Activated T-helper 17 cell treated with anti-CD3 and anti-CD28 coated beads, Interleukin-2, amount 50 U/mL, for 72 hours (primary cell): ENCODE data around the gene DUOX2. TPM values are rescaled to one million over a fixed set of nuclear protein-coding genes. Genes with fewer than 3 reads are reported as not detected.

ENCODE experiments used
- ATAC-seq: fragments of 150-1000 bp; cut with Tn5 transposase; replicated peaks from 2 replicates; pipeline ENCODE4 v1.10.0; 2021; ENCODE audit warnings: mild to moderate bottlenecking, moderate library complexity
- H3K27ac Mint-ChIP-seq: one replicate; pipeline ENCODE4 v1.8.0; 2022; ENCODE audit warnings: mixed read lengths
- H3K27me3 Mint-ChIP-seq: one replicate; pipeline ENCODE4 v1.8.0; 2022; ENCODE audit warnings: mixed read lengths
- H3K36me3 Mint-ChIP-seq: one replicate; pipeline ENCODE4 v1.8.0; 2022; ENCODE audit warnings: low read depth, mild to moderate bottlenecking, mixed read lengths
- H3K4me1 Mint-ChIP-seq: one replicate; pipeline ENCODE4 v1.8.0; 2022; ENCODE audit warnings: mixed read lengths
- H3K4me3 Mint-ChIP-seq: one replicate; pipeline ENCODE4 v1.8.0; 2022; ENCODE audit warnings: mild to moderate bottlenecking, mixed read lengths
- H3K9me3 Mint-ChIP-seq: one replicate; pipeline ENCODE4 v1.8.0; 2022; ENCODE audit warnings: mixed read lengths
- total RNA-seq, 2 donors: library from RNA; stranded (reverse); gene quantifications; one replicate each; pipeline ENCODE4 v1.2.3, GENCODE V29; 2022

The DUOX2 gene
- under 1 TPM in 1 of 2 donors, not detected in 1; 0.21 TPM for total RNA-seq

- Mint-ChIP-seq H3K36me3 (no peaks in the 10 kb centered on the region), H3K4me3 (peak within 1 kb of the TSS; percentile 30), H3K4me1 (peaks cover 10% of the 10 kb centered on the region), H3K9me3 (no peaks in the 10 kb centered on the region), H3K27me3 (peaks cover 69% of the 10 kb centered on the region), H3K27ac (no peak within 1 kb of the TSS)
- ATAC-seq = no peak
Observed at GRCh38 chr15:45114076-45114750, at the start of gene DUOX2, which contains the start of gene DUOXA2. DUOX2 (minus strand) TSS chr15:45114172; CDS start chr15:45113411, 761 bp downstream. DUOXA2 (plus strand) TSS chr15:45114326; CDS start chr15:45114606, 280 bp downstream.

DNA sequence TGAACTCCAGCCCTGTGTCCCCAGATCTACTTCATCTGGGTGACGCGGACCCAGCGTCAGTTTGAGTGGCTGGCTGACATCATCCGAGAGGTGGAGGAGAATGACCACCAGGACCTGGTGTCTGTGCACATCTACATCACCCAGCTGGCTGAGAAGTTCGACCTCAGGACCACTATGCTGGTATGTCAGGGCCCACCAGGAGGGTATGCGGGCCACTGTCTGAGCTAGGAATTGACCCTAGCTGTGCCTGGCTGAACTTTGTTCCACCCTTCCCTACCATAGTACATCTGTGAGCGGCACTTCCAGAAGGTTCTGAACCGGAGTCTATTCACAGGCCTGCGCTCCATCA, 49.5 kb upstream of the DUOX2 start:
- no peaks in the 10 kb centered on the region for H3K27me3 Mint-ChIP-seq
- H3K9me3 Mint-ChIP-seq = no peaks in the 10 kb centered on the region
- H3K36me3 Mint-ChIP-seq = peaks cover 46% of the 10 kb centered on the region
- no peak overlapping the region for H3K4me3 Mint-ChIP-seq
- H3K4me1 Mint-ChIP-seq = peaks cover 5% of the 10 kb centered on the region
- peak overlapping the region; percentile 68 for H3K27ac Mint-ChIP-seq
- ATAC-seq = no peak

DNA sequence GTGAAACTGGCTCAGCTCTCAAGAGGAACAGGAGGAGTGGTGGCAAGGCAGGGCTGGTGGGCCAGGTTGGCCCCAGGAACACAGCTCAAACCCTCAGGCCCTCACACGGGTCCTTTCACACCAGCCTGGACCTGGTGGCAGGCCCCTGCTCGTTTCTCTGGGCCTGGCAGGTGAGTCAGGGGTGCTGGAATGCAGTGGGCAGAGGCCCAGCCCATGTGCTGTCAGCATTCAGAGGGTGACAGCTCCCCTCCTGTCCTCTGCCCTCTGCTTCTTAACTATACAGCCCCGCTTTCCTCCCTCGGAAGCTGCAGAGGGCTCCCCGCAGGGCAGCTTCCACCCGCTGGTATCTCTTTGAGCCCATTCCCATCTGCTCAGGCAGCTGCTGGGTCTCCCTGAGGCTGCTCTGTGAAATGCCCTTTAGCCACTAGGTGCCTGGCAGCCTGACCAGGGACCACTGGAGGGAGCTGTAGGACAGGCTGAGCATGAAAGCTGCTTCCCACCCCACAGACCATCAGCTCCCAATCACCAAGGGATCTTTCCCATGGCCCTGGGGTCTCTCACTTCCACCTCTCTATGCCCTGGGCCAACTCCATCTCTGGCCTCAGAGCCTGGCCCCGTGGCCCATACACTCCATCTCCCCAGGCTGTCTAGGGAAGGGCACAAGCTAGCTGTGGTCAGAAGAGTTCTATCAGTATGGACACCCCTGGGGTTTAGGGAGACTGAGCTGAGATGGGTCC, 49.0 kb upstream of the DUOX2 start:
- Mint-ChIP-seq H3K4me3 (no peak overlapping the region), H3K36me3 (peaks cover 46% of the 10 kb centered on the region), H3K27ac (peak overlapping the region; percentile 68), H3K9me3 (no peaks in the 10 kb centered on the region), H3K4me1 (peaks cover 7% of the 10 kb centered on the region), H3K27me3 (no peaks in the 10 kb centered on the region)
- no peak for ATAC-seq

- no peak for ATAC-seq
- Mint-ChIP-seq H3K27me3 (no peaks in the 10 kb centered on the region), H3K27ac (peak overlapping the region; percentile 68), H3K9me3 (no peaks in the 10 kb centered on the region), H3K4me1 (peaks cover 15% of the 10 kb centered on the region), H3K4me3 (no peak overlapping the region), H3K36me3 (peaks cover 46% of the 10 kb centered on the region)
Observed at GRCh38 chr15:45161666-45162065, 47.7 kb upstream of the DUOX2 start.

GRCh38 chr15:45157974-45158373, 44.0 kb upstream of the DUOX2 start:
- Mint-ChIP-seq H3K27me3 (no peaks in the 10 kb centered on the region), H3K4me3 (peak overlapping the region; percentile 39), H3K9me3 (no peaks in the 10 kb centered on the region), H3K27ac (peak overlapping the region; percentile 79), H3K4me1 (peaks cover 17% of the 10 kb centered on the region), H3K36me3 (peaks cover 20% of the 10 kb centered on the region)
- peak; percentile 8 for ATAC-seq

GRCh38 chr15:45156744-45157455, 42.9 kb upstream of the DUOX2 start:
- Mint-ChIP-seq H3K36me3 (peaks cover 14% of the 10 kb centered on the region), H3K27me3 (no peaks in the 10 kb centered on the region), H3K4me3 (peak overlapping the region; percentile 39), H3K27ac (peak overlapping the region; percentile 79), H3K4me1 (peaks cover 14% of the 10 kb centered on the region), H3K9me3 (no peaks in the 10 kb centered on the region)
- peak; percentile 74 for ATAC-seq

GRCh38 chr15:45155739-45156138, 41.8 kb upstream of the DUOX2 start:
- Mint-ChIP-seq H3K4me3 (no peak overlapping the region), H3K36me3 (peaks cover 9% of the 10 kb centered on the region), H3K4me1 (peaks cover 13% of the 10 kb centered on the region), H3K27me3 (no peaks in the 10 kb centered on the region), H3K9me3 (no peaks in the 10 kb centered on the region), H3K27ac (no peak overlapping the region)
- ATAC-seq = no peak

DNA sequence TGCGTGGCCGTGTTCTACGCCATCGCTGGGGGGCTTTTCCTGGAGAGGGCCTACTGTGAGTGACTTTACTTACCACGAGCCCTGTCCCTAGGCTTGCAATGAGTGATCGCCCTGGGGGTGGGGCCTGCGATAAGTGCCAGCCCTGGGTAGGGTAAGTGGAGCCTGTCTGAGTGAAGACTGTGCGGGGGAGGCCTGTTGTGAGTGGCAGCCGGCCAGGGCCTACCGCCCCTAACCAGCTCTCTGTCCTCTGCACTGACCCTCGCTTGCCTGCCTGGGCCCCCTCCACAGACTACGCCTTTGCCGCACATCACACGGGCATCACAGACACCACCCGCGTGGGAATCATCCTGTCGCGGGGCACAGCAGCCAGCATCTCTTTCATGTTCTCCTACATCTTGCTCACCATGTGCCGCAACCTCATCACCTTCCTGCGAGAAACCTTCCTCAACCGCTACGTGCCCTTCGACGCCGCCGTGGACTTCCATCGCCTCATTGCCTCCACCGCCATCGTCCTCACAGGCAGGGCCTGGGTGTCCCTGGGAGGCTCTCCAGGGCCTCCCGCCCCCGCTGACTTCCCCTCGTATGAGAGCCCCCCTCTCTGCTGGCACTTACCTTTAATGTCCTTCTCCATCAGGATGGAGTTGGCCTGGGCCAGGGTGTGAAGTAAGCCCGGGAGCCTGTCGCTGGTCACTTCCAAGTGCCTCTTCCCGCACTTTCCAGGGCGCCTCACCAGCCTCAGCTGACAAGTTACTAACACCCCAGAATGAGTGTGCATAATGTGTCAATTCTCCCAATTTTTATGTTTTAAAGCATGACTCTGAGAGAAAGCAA, 38.2 kb upstream of the DUOX2 start:
- Mint-ChIP-seq H3K36me3 (no peaks in the 10 kb centered on the region), H3K4me1 (peaks cover 7% of the 10 kb centered on the region), H3K27me3 (no peaks in the 10 kb centered on the region), H3K9me3 (no peaks in the 10 kb centered on the region), H3K27ac (no peak overlapping the region), H3K4me3 (no peak overlapping the region)
- ATAC-seq = no peak

- Mint-ChIP-seq H3K4me1 (no peaks in the 10 kb centered on the region), H3K27ac (peak overlapping the region; percentile 21), H3K27me3 (no peaks in the 10 kb centered on the region), H3K36me3 (no peaks in the 10 kb centered on the region), H3K9me3 (no peaks in the 10 kb centered on the region), H3K4me3 (no peak overlapping the region)
- no peak for ATAC-seq
Observed at GRCh38 chr15:45150997-45151396, 37.0 kb upstream of the DUOX2 start.

GRCh38 chr15:45150481-45150880, 36.5 kb upstream of the DUOX2 start:
- Mint-ChIP-seq H3K4me1 (no peaks in the 10 kb centered on the region), H3K36me3 (no peaks in the 10 kb centered on the region), H3K27ac (no peak overlapping the region), H3K4me3 (no peak overlapping the region), H3K9me3 (no peaks in the 10 kb centered on the region), H3K27me3 (no peaks in the 10 kb centered on the region)
- no peak for ATAC-seq

DNA sequence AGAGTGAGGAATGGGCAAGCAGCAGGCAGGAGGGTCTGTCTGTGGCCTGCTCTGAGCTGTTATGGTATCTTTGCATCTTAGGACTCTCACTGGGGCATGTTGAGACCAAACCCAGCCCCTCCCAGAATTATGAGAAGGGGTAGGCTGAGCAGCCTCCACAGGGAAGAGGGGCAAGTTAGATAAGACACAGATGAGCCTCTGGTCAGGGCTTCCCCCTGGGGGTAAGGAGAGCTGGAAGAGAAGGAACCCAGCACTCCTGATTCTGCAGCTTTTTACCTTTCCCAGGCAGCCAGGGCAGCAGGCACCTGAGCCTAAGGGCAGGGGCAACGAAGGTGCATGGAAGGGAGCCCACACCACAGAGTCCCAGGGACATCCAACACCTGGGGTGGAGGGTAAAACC, 35.1 kb upstream of the DUOX2 start:
- Mint-ChIP-seq H3K4me1 (no peaks in the 10 kb centered on the region), H3K4me3 (no peak overlapping the region), H3K9me3 (no peaks in the 10 kb centered on the region), H3K27me3 (no peaks in the 10 kb centered on the region), H3K36me3 (no peaks in the 10 kb centered on the region), H3K27ac (peak overlapping the region; percentile 49)
- no peak for ATAC-seq

DNA sequence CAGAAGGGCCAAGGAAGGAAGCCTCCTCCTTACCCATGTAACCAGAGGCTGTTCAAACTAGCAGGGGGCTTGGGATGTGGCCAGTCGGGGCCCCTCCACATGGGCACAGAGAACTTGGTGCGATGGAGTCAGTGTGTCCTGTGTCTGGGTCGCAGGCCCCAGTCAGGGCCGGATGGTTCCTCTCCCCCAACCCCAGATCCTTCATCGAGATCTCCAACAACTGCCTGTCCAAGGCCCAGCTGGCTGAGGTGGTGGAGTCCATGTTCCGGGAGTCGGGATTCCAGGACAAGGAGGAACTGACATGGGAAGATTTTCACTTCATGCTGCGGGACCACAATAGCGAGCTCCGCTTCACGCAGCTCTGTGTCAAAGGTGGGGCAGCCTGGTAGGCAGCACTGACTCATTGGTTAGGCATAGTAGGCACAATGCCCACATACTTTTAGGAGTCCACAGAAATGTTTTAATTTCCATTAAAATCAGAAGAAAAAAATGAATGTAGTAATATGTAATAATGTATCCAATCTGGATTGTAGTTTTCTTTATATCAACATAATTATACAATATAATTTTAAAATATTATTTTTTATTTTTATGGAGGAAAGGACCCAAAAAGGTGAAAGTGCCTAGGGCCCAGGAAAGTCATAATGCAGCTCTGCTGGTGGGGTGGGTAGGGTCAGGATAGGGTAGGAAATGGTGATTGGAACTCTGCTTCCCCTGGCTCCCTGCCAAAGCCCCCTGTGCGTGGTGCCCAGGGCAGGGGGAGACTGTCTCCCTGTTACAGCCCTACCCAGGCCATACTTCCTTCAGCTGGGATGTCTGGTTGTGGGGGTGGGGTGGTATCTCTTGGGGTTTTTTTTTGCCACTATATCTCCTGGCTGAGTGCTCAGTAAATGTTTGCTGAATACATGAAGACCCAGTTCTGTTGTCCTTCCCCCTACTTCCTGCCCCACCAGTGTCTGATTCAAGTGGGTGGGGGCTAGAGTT, 34.4 kb upstream of the DUOX2 start:
- ATAC-seq = no peak
- H3K9me3 Mint-ChIP-seq = no peaks in the 10 kb centered on the region
- no peak overlapping the region for H3K4me3 Mint-ChIP-seq
- H3K27ac Mint-ChIP-seq = peak overlapping the region; percentile 49
- H3K4me1 Mint-ChIP-seq = no peaks in the 10 kb centered on the region
- H3K36me3 Mint-ChIP-seq = no peaks in the 10 kb centered on the region
- H3K27me3 Mint-ChIP-seq = no peaks in the 10 kb centered on the region

DNA sequence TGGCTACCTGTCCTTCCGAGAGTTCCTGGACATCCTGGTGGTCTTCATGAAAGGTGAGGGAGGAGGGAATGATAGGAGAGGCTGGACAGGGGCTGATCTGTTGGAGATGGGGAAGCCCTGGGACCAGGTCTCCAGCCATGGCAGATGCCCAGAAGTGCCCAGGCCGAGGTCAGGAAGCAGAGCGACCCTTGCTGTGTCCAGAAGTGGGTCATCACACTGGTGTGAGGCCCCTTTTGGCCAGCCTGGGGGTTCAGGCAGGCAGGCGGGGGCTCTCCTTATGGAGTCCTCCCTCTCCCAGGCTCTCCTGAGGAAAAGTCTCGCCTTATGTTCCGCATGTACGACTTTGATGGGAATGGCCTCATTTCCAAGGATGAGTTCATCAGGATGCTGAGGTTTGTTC, 33.6 kb upstream of the DUOX2 start:
- Mint-ChIP-seq H3K27me3 (no peaks in the 10 kb centered on the region), H3K36me3 (no peaks in the 10 kb centered on the region), H3K4me1 (no peaks in the 10 kb centered on the region), H3K4me3 (no peak overlapping the region), H3K27ac (no peak overlapping the region), H3K9me3 (no peaks in the 10 kb centered on the region)
- no peak for ATAC-seq
